ENCODE measurements around the gene SPATS2L.

The SPATS2L gene

GRCh38 chr2:200297100-200297499 is 9.4 kb upstream of the SPATS2L start:
- DNase-seq = no peak

GRCh38 chr2:200297989-200298388 is 8.5 kb upstream of the SPATS2L start:
- no peak for DNase-seq

- no peak for DNase-seq
These were observed 7.7 kb upstream of the SPATS2L start for GRCh38 chr2:200298816-200299215.

GRCh38 chr2:200300065-200300464 is 6.4 kb upstream of the SPATS2L start:
- no peak for DNase-seq

- no peak for DNase-seq
These were observed 5.7 kb upstream of the SPATS2L start for GRCh38 chr2:200300638-200301314.

- DNase-seq = no peak
These were observed 4.3 kb upstream of the SPATS2L start for GRCh38 chr2:200301953-200302858.

- DNase-seq = no peak
These were observed 3.4 kb upstream of the SPATS2L start for GRCh38 chr2:200302940-200303727.

GRCh38 chr2:200305797-200306195 is 697 bp upstream of the SPATS2L start:
- DNase-seq = peak; percentile 63

GRCh38 chr2:200306931-200307723 is 634 bp downstream of the SPATS2L start:
- peak; percentile 66 for DNase-seq

- no peak for DNase-seq
These were observed 1.4 kb downstream of the SPATS2L start for GRCh38 chr2:200307724-200308545.

GRCh38 chr2:200308546-200309295 is 2.2 kb downstream of the SPATS2L start:
- DNase-seq = no peak

- no peak for DNase-seq
These were observed 3.0 kb downstream of the SPATS2L start for GRCh38 chr2:200309296-200310049.

GRCh38 chr2:200310545-200310971 is 4.1 kb downstream of the SPATS2L start:
- DNase-seq = no peak

- DNase-seq = no peak
These were observed 4.6 kb downstream of the SPATS2L start for GRCh38 chr2:200311139-200311538.

- no peak for DNase-seq
These were observed 8.6 kb downstream of the SPATS2L start for GRCh38 chr2:200314976-200315567.

- DNase-seq = no peak
These were observed 11.5 kb downstream of the SPATS2L start for GRCh38 chr2:200317975-200318374.

GRCh38 chr2:200318940-200319435 is 12.5 kb downstream of the SPATS2L start:
- no peak for DNase-seq

GRCh38 chr2:200319548-200320337 is 13.2 kb downstream of the SPATS2L start:
- no peak for DNase-seq

GRCh38 chr2:200320344-200320743 is 13.9 kb downstream of the SPATS2L start:
- no peak for DNase-seq
